GM12875 (cell line): ENCODE measurements around the gene ST3GAL5.

Experiments used
- H3K4me3 ChIP-seq: one replicate; pipeline ENCODE4 v1.5.1; 2011; ENCODE audit warnings: low read depth, low read length, control low read depth
- CTCF ChIP-seq: IDR thresholded peaks from 2 replicates; pipeline ENCODE4 v1.5.1; 2011; ENCODE audit warnings: low read depth, mild to moderate bottlenecking, control low read depth, inconsistent platforms, low read length, moderate library complexity, borderline replicate concordance; ENCODE audit not compliant: insufficient read depth

ST3GAL5 gene

GRCh38 chr2:85925216-85925671 is 36.5 kb upstream of the ST3GAL5 start:
- no peak overlapping the region for H3K4me3 ChIP-seq
- TF ChIP-seq CTCF: no peak

GRCh38 chr2:85924522-85924921 is 35.7 kb upstream of the ST3GAL5 start:
- H3K4me3 ChIP-seq: no peak overlapping the region
- no peak for TF ChIP-seq CTCF

- TF ChIP-seq CTCF: no peak
Observed at GRCh38 chr2:85922199-85922598, 33.4 kb upstream of the ST3GAL5 start.

GRCh38 chr2:85921659-85922058 is 32.9 kb upstream of the ST3GAL5 start:
- TF ChIP-seq CTCF: no peak
- no peak overlapping the region for H3K4me3 ChIP-seq

More at GRCh38 chr2:85922199-85922598, 33.4 kb upstream of the ST3GAL5 start:
- H3K4me3 ChIP-seq: no peak overlapping the region

GRCh38 chr2:85920810-85921545 is 32.2 kb upstream of the ST3GAL5 start:
- TF ChIP-seq CTCF: no peak
- no peak overlapping the region for H3K4me3 ChIP-seq

- TF ChIP-seq CTCF: no peak
- H3K4me3 ChIP-seq: no peak overlapping the region
Observed at GRCh38 chr2:85917887-85918795, 29.4 kb upstream of the ST3GAL5 start.
